Epidermal melanocyte (primary cell): ENCODE data around the gene DUSP12.

Experiments
- DNase-seq: peaks from one replicate; pipeline ENCODE4 v3.0.0; 2011; ENCODE audit warnings: low spot score; ENCODE audit not compliant: insufficient read length

The DUSP12 gene

GRCh38 chr1:161727256-161727924 lies 22.2 kb upstream of the DUSP12 start:
- DNase-seq, result no peak

GRCh38 chr1:161728376-161729226 lies 21.0 kb upstream of the DUSP12 start:
- DNase-seq, result no peak

GRCh38 chr1:161730050-161730564 lies 19.5 kb upstream of the DUSP12 start:
- no peak for DNase-seq

GRCh38 chr1:161731241-161731640 lies 18.3 kb upstream of the DUSP12 start:
- no peak for DNase-seq

- DNase-seq, result no peak
Observed at GRCh38 chr1:161731981-161732718, 17.4 kb upstream of the DUSP12 start.

- no peak for DNase-seq
Observed at GRCh38 chr1:161733526-161733925, 16.1 kb upstream of the DUSP12 start.

GRCh38 chr1:161735837-161736236 lies 13.7 kb upstream of the DUSP12 start:
- DNase-seq, result no peak

GRCh38 chr1:161736335-161736969 lies 13.1 kb upstream of the DUSP12 start:
- no peak for DNase-seq

- DNase-seq, result no peak
Observed at GRCh38 chr1:161737625-161738024, 12.0 kb upstream of the DUSP12 start.

- DNase-seq, result peak; percentile 53
Observed at GRCh38 chr1:161738627-161739287, 10.8 kb upstream of the DUSP12 start.

GRCh38 chr1:161739865-161740566 lies 9.6 kb upstream of the DUSP12 start:
- DNase-seq, result no peak

GRCh38 chr1:161740921-161741320 lies 8.7 kb upstream of the DUSP12 start:
- DNase-seq, result no peak

GRCh38 chr1:161743231-161743630 lies 6.4 kb upstream of the DUSP12 start:
- no peak for DNase-seq

GRCh38 chr1:161747801-161748200 lies 1.8 kb upstream of the DUSP12 start:
- no peak for DNase-seq

GRCh38 chr1:161763522-161764098 lies 14.0 kb downstream of the DUSP12 start:
- DNase-seq, result no peak

- DNase-seq, result peak; percentile 84
Observed at GRCh38 chr1:161766102-161766981, 16.8 kb downstream of the DUSP12 start, which contains the start of gene ATF6. Gene ATF6 (plus strand): TSS chr1:161766320. CDS start chr1:161766361, 41 bp downstream.

- no peak for DNase-seq
Observed at GRCh38 chr1:161768461-161768860, 18.9 kb downstream of the DUSP12 start.

GRCh38 chr1:161768986-161769672 lies 19.5 kb downstream of the DUSP12 start:
- no peak for DNase-seq
